GM06990 (cell line): ENCODE data around the gene SPRY1.

ENCODE experiments used
- DNase-seq: peaks from one replicate; pipeline ENCODE4 v3.0.0-alpha.2; 2011; ENCODE audit not compliant: insufficient read length; ENCODE audit errors: extremely low read depth
- H3K27me3 ChIP-seq: replicated peaks from 2 replicates; pipeline ENCODE4 v1.6.0; 2011; ENCODE audit warnings: low read length; ENCODE audit not compliant: control insufficient read depth, insufficient read depth
- H3K36me3 ChIP-seq: 2 replicates; pipeline ENCODE4 v1.5.1; 2011; ENCODE audit warnings: low read length; ENCODE audit not compliant: control insufficient read depth, insufficient read depth
- H3K4me3 ChIP-seq: replicated peaks from 2 replicates; pipeline ENCODE4 v1.5.1; 2011; ENCODE audit warnings: low read depth, mild to moderate bottlenecking, control low read depth, low read length
- CTCF ChIP-seq: IDR thresholded peaks from 2 replicates; pipeline ENCODE4 v1.5.1; 2011; ENCODE audit warnings: low read length, control low read depth, mild to moderate bottlenecking, inconsistent platforms; ENCODE audit not compliant: insufficient read depth, poor library complexity, severe bottlenecking

The SPRY1 gene

GRCh38 chr4:123381996-123382395, 14.6 kb upstream of the SPRY1 start:
- TF ChIP-seq CTCF, result no peak

GRCh38 chr4:123383566-123383965, 13.0 kb upstream of the SPRY1 start:
- no peak for DNase-seq
- no peak for TF ChIP-seq CTCF
- Histone ChIP-seq H3K27me3 (no peaks in the 10 kb centered on the region), H3K36me3 (no peaks in the 10 kb centered on the region), H3K4me3 (no peak overlapping the region)

More at GRCh38 chr4:123381996-123382395, 14.6 kb upstream of the SPRY1 start:
- DNase-seq, result no peak
- Histone ChIP-seq H3K4me3 (no peak overlapping the region), H3K27me3 (no peaks in the 10 kb centered on the region), H3K36me3 (no peaks in the 10 kb centered on the region)

GRCh38 chr4:123386609-123387008, 10.0 kb upstream of the SPRY1 start:
- Histone ChIP-seq H3K36me3 (no peaks in the 10 kb centered on the region), H3K27me3 (no peaks in the 10 kb centered on the region), H3K4me3 (no peak overlapping the region)
- no peak for DNase-seq
- no peak for TF ChIP-seq CTCF

- no peak for DNase-seq
- Histone ChIP-seq H3K36me3 (no peaks in the 10 kb centered on the region), H3K4me3 (no peak overlapping the region), H3K27me3 (no peaks in the 10 kb centered on the region)
- peak; percentile 48 for TF ChIP-seq CTCF
These were observed 5.6 kb upstream of the SPRY1 start for GRCh38 chr4:123390846-123391456.

GRCh38 chr4:123393721-123394120, 2.9 kb upstream of the SPRY1 start:
- no peaks in the 10 kb centered on the region for H3K36me3 ChIP-seq
- H3K27me3 ChIP-seq, result no peaks in the 10 kb centered on the region; the same call in 1 of the 2 replicates
- no peak for TF ChIP-seq CTCF
- no peak for DNase-seq
- H3K4me3 ChIP-seq, result no peak overlapping the region
